Astrocyte (in vitro differentiated cells and primary cell): ENCODE results near the gene MBTPS2.

Experiments
- EZH2 ChIP-seq: IDR thresholded peaks from 2 replicates; pipeline ENCODE4 v1.6.1; 2012; ENCODE audit warnings: mild to moderate bottlenecking, low read length, inconsistent platforms; ENCODE audit not compliant: insufficient read depth
- TF ChIP-seq, protein P1 (sequence below): IDR thresholded peaks from 2 replicates; pipeline ENCODE4 v1.5.1; 2011; ENCODE audit warnings: low read depth, mild to moderate bottlenecking, inconsistent platforms, low read length, moderate library complexity; ENCODE audit not compliant: insufficient read depth

DNA sequence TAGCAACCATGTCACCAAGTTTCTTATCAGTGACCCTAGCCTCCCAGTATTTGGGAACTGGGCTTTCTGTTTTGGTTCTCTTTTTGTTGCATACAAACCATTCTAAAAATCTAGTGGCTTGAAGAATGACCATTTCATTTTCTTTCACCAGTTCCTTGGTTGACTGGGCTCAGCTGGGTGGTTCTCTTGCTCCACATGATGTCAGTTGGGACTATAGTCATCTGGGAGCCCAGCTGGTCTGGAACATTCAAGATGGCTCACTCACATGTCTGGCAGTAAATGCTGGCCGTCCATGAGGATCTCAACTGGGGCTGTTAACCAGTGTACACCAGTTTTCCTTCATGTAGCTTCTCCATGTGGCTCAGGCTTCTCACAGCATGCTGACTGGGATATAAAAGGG, 27.6 kb upstream of the MBTPS2 start:
- TF ChIP-seq, protein P1, sequence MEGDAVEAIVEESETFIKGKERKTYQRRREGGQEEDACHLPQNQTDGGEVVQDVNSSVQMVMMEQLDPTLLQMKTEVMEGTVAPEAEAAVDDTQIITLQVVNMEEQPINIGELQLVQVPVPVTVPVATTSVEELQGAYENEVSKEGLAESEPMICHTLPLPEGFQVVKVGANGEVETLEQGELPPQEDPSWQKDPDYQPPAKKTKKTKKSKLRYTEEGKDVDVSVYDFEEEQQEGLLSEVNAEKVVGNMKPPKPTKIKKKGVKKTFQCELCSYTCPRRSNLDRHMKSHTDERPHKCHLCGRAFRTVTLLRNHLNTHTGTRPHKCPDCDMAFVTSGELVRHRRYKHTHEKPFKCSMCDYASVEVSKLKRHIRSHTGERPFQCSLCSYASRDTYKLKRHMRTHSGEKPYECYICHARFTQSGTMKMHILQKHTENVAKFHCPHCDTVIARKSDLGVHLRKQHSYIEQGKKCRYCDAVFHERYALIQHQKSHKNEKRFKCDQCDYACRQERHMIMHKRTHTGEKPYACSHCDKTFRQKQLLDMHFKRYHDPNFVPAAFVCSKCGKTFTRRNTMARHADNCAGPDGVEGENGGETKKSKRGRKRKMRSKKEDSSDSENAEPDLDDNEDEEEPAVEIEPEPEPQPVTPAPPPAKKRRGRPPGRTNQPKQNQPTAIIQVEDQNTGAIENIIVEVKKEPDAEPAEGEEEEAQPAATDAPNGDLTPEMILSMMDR = no peak
- no peak for TF ChIP-seq EZH2
